Stimulated activated effector memory CD8-positive, alpha-beta T cell treated with anti-CD3 and anti-CD28 coated beads, Interleukin-12 subunit alpha, Interleukin-12 subunit beta, amount 100 ng/mL, for 72 hours (primary cell): ENCODE results near the gene PLA2G6.
"Not testable (repeated sequence)": the region's sequence is repeated elsewhere in the genome, so short reads cannot be mapped to it uniquely, and the experiment has no call there.

ENCODE experiments used
- ATAC-seq: fragments of 150-1000 bp; cut with Tn5 transposase; 2 replicates; pipeline ENCODE4 v1.10.0; 2021
- DNase-seq, 2 donors: peaks; one replicate each; pipeline ENCODE4 v3.0.0; 2021 to 2022; ENCODE audit warnings: low spot score in 2 of 2
- H3K27ac Mint-ChIP-seq: one replicate; pipeline ENCODE4 v1.8.0; 2022; ENCODE audit warnings: mild to moderate bottlenecking, mixed read lengths
- H3K36me3 Mint-ChIP-seq: one replicate; pipeline ENCODE4 v1.8.0; 2022; ENCODE audit warnings: mild to moderate bottlenecking, mixed read lengths
- H3K4me1 Mint-ChIP-seq: one replicate; pipeline ENCODE4 v1.8.0; 2022; ENCODE audit warnings: mixed read lengths
- H3K4me3 Mint-ChIP-seq: one replicate; pipeline ENCODE4 v1.8.0; 2022; ENCODE audit warnings: mild to moderate bottlenecking, mixed read lengths
- H3K9me3 Mint-ChIP-seq: one replicate; pipeline ENCODE4 v1.8.0; 2022; ENCODE audit warnings: mixed read lengths

PLA2G6 gene

GRCh38 chr22:38086001-38086845 lies 95.4 kb downstream of the PLA2G6 start:
- no peak for ATAC-seq
- Mint-ChIP-seq H3K36me3 (no peaks in the 10 kb centered on the region), H3K27ac (no peak overlapping the region), H3K4me1 (peaks cover 5% of the 10 kb centered on the region), H3K9me3 (no peaks in the 10 kb centered on the region), H3K4me3 (no peak overlapping the region)
- DNase-seq = no peak

GRCh38 chr22:38085501-38085900 lies 96.1 kb downstream of the PLA2G6 start:
- no peak overlapping the region for H3K4me3 Mint-ChIP-seq
- no peak for DNase-seq
- no peaks in the 10 kb centered on the region for H3K9me3 Mint-ChIP-seq
- H3K36me3 Mint-ChIP-seq = no peaks in the 10 kb centered on the region
- peaks cover 5% of the 10 kb centered on the region for H3K4me1 Mint-ChIP-seq
- H3K27ac Mint-ChIP-seq = no peak overlapping the region
- no peak for ATAC-seq

GRCh38 chr22:38085056-38085455 lies 96.6 kb downstream of the PLA2G6 start:
- Mint-ChIP-seq H3K36me3 (no peaks in the 10 kb centered on the region), H3K9me3 (no peaks in the 10 kb centered on the region), H3K4me1 (peaks cover 5% of the 10 kb centered on the region), H3K4me3 (no peak overlapping the region), H3K27ac (no peak overlapping the region)
- DNase-seq = no peak
- no peak for ATAC-seq

GRCh38 chr22:38083931-38084631 lies 97.5 kb downstream of the PLA2G6 start, which contains the start of gene SLC16A8:
TSS of gene SLC16A8 (minus strand) at chr22:38084184. CDS start at chr22:38082873, 1,311 bp downstream.
- ATAC-seq = no peak
- Mint-ChIP-seq H3K36me3 (no peaks in the 10 kb centered on the region), H3K4me1 (peaks cover 5% of the 10 kb centered on the region), H3K4me3 (no peak within 1 kb of the TSS), H3K9me3 (no peaks in the 10 kb centered on the region), H3K27ac (no peak within 1 kb of the TSS)
- DNase-seq = no peak

GRCh38 chr22:38082986-38083710 lies 98.5 kb downstream of the PLA2G6 start:
- Mint-ChIP-seq H3K36me3 (no peaks in the 10 kb centered on the region), H3K9me3 (no peaks in the 10 kb centered on the region), H3K27ac (no peak overlapping the region), H3K4me1 (peaks cover 4% of the 10 kb centered on the region), H3K4me3 (peak overlapping the region; percentile 51)
- ATAC-seq = no peak
- DNase-seq = no peak

GRCh38 chr22:38081941-38082828 lies 99.4 kb downstream of the PLA2G6 start:
- ATAC-seq = peak; percentile 58
- Mint-ChIP-seq H3K4me1 (no peaks in the 10 kb centered on the region), H3K4me3 (peak overlapping the region; percentile 51), H3K27ac (no peak overlapping the region), H3K9me3 (no peaks in the 10 kb centered on the region), H3K36me3 (no peaks in the 10 kb centered on the region)
- DNase-seq = no peak

- no peaks in the 10 kb centered on the region for H3K36me3 Mint-ChIP-seq
- peak overlapping the region; percentile 51 for H3K4me3 Mint-ChIP-seq
- DNase-seq (no peak), ATAC-seq (no peak)
- no peaks in the 10 kb centered on the region for H3K4me1 Mint-ChIP-seq
- no peaks in the 10 kb centered on the region for H3K9me3 Mint-ChIP-seq
- H3K27ac Mint-ChIP-seq = no peak overlapping the region
These were observed 100.0 kb downstream of the PLA2G6 start for GRCh38 chr22:38081636-38081940.

- H3K4me3 Mint-ChIP-seq = peak overlapping the region; percentile 51
- ATAC-seq (peak; percentile 50), DNase-seq (no peak)
- no peak overlapping the region for H3K27ac Mint-ChIP-seq
- no peaks in the 10 kb centered on the region for H3K36me3 Mint-ChIP-seq
- H3K4me1 Mint-ChIP-seq = no peaks in the 10 kb centered on the region
- no peaks in the 10 kb centered on the region for H3K9me3 Mint-ChIP-seq
These were observed 100.6 kb downstream of the PLA2G6 start for GRCh38 chr22:38080850-38081635.

- no peak for ATAC-seq
- no peak overlapping the region for H3K27ac Mint-ChIP-seq
These were observed 101.2 kb downstream of the PLA2G6 start for GRCh38 chr22:38080474-38080849.

GRCh38 chr22:38079804-38080203 lies 101.8 kb downstream of the PLA2G6 start:
- DNase-seq = no peak
- H3K4me3 Mint-ChIP-seq = no peak overlapping the region
- ATAC-seq = no peak
- no peaks in the 10 kb centered on the region for H3K36me3 Mint-ChIP-seq
- H3K9me3 Mint-ChIP-seq = no peaks in the 10 kb centered on the region
- H3K4me1 Mint-ChIP-seq = no peaks in the 10 kb centered on the region
- H3K27ac Mint-ChIP-seq = no peak overlapping the region

More at GRCh38 chr22:38080474-38080849, 101.2 kb downstream of the PLA2G6 start:
- no peak for DNase-seq
- Mint-ChIP-seq H3K4me3 (no peak overlapping the region), H3K9me3 (no peaks in the 10 kb centered on the region), H3K36me3 (no peaks in the 10 kb centered on the region), H3K4me1 (no peaks in the 10 kb centered on the region)

GRCh38 chr22:38079208-38079607 lies 102.4 kb downstream of the PLA2G6 start:
- not testable (repeated sequence) for DNase-seq, H3K36me3 Mint-ChIP-seq, ATAC-seq, H3K4me3 Mint-ChIP-seq, H3K4me1 Mint-ChIP-seq, H3K9me3 Mint-ChIP-seq, H3K27ac Mint-ChIP-seq

- Mint-ChIP-seq H3K27ac (no peak overlapping the region), H3K36me3 (no peaks in the 10 kb centered on the region), H3K4me1 (no peaks in the 10 kb centered on the region), H3K9me3 (no peaks in the 10 kb centered on the region), H3K4me3 (no peak overlapping the region)
- ATAC-seq = no peak
- no peak for DNase-seq
These were observed 103.4 kb downstream of the PLA2G6 start for GRCh38 chr22:38078046-38078840.

- Mint-ChIP-seq H3K4me1 (no peaks in the 10 kb centered on the region), H3K4me3 (no peak overlapping the region), H3K36me3 (no peaks in the 10 kb centered on the region), H3K9me3 (no peaks in the 10 kb centered on the region), H3K27ac (no peak overlapping the region)
- DNase-seq (no peak), ATAC-seq (no peak)
These were observed 104.0 kb downstream of the PLA2G6 start for GRCh38 chr22:38077595-38077994.
